ENCODE data around the gene CCDC40. TPM values are rescaled to one million over a fixed set of nuclear protein-coding genes. Genes with fewer than 3 reads are reported as not detected.

Gene CCDC40
- total and polyA plus RNA-seq, 9 of the 15 experiments (the other 6 are each of a cell fraction or from before 2014, with no cell fraction given): 0.07 to 0.33 TPM; not detected in 7

DNA sequence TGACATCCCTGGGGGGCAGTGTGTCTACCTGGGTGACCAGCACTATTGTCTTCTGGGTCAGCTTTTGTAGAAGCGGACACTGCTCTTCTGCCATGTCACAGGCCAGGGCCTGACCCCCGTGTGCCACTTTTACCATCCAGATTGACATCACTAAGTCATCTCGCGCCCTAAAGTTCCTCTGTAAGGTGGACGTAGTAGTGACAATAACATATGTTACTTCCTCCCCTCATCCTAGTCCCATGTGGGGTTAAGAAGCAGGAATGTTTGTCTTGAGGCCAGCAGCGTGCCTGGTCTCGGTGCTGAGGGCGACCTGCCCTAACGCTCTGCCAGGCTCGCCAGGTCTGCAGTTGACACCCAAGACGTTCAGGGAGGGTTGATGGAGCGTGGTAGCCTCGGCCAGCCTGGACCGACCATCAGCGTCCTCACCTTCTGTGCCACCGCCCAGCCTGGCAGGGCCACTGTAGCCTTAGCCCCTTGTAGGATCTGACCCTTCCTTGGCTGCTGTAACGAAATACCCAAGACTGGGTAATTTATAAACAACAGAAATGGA, 85.7 kb downstream of the CCDC40 start:
- CTCF ChIA-PET (ENCODE audit: low intra/inter-chr PET ratio): no interaction called here
- in situ Hi-C loops (cut with MboI): no loop called here
- BruUV-seq (replicated peaks): no TSS peak
- TF ChIP-seq ZBTB34 (CRISPR knock-in tag; IDR thresholded peaks at IDR 0.05): no peak
- no peak for TF ChIP-seq U2AF1 (optimal IDR thresholded peaks at IDR 0.05; ENCODE audit: low read depth, low read length)
- TF ChIP-seq, protein P1, sequence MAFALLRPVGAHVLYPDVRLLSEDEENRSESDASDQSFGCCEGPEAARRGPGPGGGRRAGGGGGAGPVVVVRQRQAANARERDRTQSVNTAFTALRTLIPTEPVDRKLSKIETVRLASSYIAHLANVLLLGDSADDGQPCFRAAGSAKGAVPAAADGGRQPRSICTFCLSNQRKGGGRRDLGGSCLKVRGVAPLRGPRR (CRISPR knock-in tag; IDR thresholded peaks at IDR 0.05): no peak
- no peak for TF ChIP-seq FOXP1 (CRISPR knock-in tag; IDR thresholded peaks at IDR 0.05)
- TF ChIP-seq NFRKB (IDR thresholded peaks at IDR 0.05; ENCODE audit: low read depth): no peak
- no peak for TF ChIP-seq ZKSCAN1 (IDR thresholded peaks at IDR 0.05; ENCODE audit: low read depth, low read length)
- TF ChIP-seq, protein P2, sequence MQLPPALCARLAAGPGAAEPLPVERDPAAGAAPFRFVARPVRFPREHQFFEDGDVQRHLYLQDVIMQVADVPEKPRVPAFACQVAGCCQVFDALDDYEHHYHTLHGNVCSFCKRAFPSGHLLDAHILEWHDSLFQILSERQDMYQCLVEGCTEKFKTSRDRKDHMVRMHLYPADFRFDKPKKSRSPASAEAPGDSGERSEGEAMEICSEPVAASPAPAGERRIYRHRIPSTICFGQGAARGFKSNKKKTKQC (CRISPR knock-in tag; IDR thresholded peaks at IDR 0.05): no peak
- TF ChIP-seq, protein P3, sequence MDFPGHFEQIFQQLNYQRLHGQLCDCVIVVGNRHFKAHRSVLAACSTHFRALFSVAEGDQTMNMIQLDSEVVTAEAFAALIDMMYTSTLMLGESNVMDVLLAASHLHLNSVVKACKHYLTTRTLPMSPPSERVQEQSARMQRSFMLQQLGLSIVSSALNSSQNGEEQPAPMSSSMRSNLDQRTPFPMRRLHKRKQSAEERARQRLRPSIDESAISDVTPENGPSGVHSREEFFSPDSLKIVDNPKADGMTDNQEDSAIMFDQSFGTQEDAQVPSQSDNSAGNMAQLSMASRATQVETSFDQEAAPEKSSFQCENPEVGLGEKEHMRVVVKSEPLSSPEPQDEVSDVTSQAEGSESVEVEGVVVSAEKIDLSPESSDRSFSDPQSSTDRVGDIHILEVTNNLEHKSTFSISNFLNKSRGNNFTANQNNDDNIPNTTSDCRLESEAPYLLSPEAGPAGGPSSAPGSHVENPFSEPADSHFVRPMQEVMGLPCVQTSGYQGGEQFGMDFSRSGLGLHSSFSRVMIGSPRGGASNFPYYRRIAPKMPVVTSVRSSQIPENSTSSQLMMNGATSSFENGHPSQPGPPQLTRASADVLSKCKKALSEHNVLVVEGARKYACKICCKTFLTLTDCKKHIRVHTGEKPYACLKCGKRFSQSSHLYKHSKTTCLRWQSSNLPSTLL (IDR thresholded peaks at IDR 0.05): no peak
- TF ChIP-seq GATAD2B (IDR thresholded peaks at IDR 0.05; ENCODE audit: borderline replicate concordance): no peak
- no peak for TF ChIP-seq ZNF407 (IDR thresholded peaks at IDR 0.05; ENCODE audit: low read depth)

More for the DNA sequence above, 85.7 kb downstream of the CCDC40 start:
- POLR2A ChIA-PET: no interaction called here
- H3K36me3 ChIP-seq (ENCODE audit: control insufficient read depth, insufficient read depth, low read length): no peaks in the 10 kb centered on the region
- DNase-seq (ENCODE audit: extremely low read depth in 1 of 4, low spot score in 3 of 4) (no peak), ATAC-seq (no peak), FAIRE-seq (no peak)
- no peaks in the 10 kb centered on the region for H3K9me3 ChIP-seq (replicated peaks; ENCODE audit: control insufficient read depth, insufficient read depth, low read depth, low read length)
- peak overlapping the region in 1 of 2 experiments; percentile 28; a peak in 1 of 4 replicates for H3K9ac ChIP-seq (ENCODE audit: insufficient read depth in 1 of 2, low read depth in 2 of 2, low read length in 2 of 2)
- 22% methylated on average over 15 of the region's 17 CpGs for whole genome bisulfite sequencing (ENCODE audit: insufficient coverage, low coverage, missing lambda C conversion rate)
- peaks cover 32 to 64% of the 10 kb centered on the region in 2 experiments; a peak in 4 of 5 replicates for H3K27me3 ChIP-seq (ENCODE audit: control insufficient read depth in 2 of 2, insufficient read depth in 2 of 2, low read length in 2 of 2)
- no peak overlapping the region for H3K4me3 ChIP-seq
- H3K4me2 ChIP-seq (ENCODE audit: insufficient read depth, low read length): no peak overlapping the region
- no peaks in the 10 kb centered on the region for H3K9me1 ChIP-seq (ENCODE audit: control insufficient read depth, insufficient read depth, low read length)
- peaks cover 0 to 34% of the 10 kb centered on the region in 2 experiments; a peak in 2 of 5 replicates for H3K4me1 ChIP-seq (replicated peaks in 1 of 2; ENCODE audit: control insufficient read depth in 2 of 2, insufficient read depth in 2 of 2, low read length in 2 of 2)
- no peaks in the 10 kb centered on the region for H3K79me2 ChIP-seq (ENCODE audit: control insufficient read depth, insufficient read depth, low read length)
- H2AFZ ChIP-seq (ENCODE audit: low read depth, low read length): no peak overlapping the region
- intact Hi-C loops (cut with micrococcal nuclease): no loop called here
- no peak overlapping the region for H3K27ac ChIP-seq (ENCODE audit: extremely low read depth, low read depth, low read length)
- no peaks in the 10 kb centered on the region for H4K20me1 ChIP-seq (replicated peaks; ENCODE audit: control insufficient read depth, insufficient read depth, low read length)

Data from K562 (cell line).